HG03565 (cell line): ENCODE measurements around the gene TNFRSF25.

ENCODE experiments used
- ATAC-seq: cut with Tn5 transposase; IDR thresholded peaks from one replicate; pipeline ENCODE4 v1.9.1; 2021; ENCODE audit warnings: mild to moderate bottlenecking, moderate library complexity; ENCODE audit not compliant: unreplicated experiment

The TNFRSF25 gene

GRCh38 chr1:6466023-6466422 lies at the start of gene TNFRSF25:
Gene TNFRSF25 (minus strand): TSS chr1:6466173. CDS start chr1:6466107, 66 bp downstream.
- no peak for ATAC-seq

- no peak for ATAC-seq
These were observed 49.8 kb upstream of the TNFRSF25 start for GRCh38 chr1:6515771-6516170.

GRCh38 chr1:6513320-6513801 lies 47.4 kb upstream of the TNFRSF25 start:
- no peak for ATAC-seq

- ATAC-seq: no peak
These were observed 46.9 kb upstream of the TNFRSF25 start for GRCh38 chr1:6512908-6513280.

GRCh38 chr1:6512245-6512907 lies 46.4 kb upstream of the TNFRSF25 start:
- ATAC-seq: no peak

- ATAC-seq: no peak
These were observed 45.7 kb upstream of the TNFRSF25 start for GRCh38 chr1:6511561-6512244.

- no peak for ATAC-seq
These were observed 45.1 kb upstream of the TNFRSF25 start for GRCh38 chr1:6511056-6511455.

GRCh38 chr1:6510493-6510892 lies 44.5 kb upstream of the TNFRSF25 start:
- no peak for ATAC-seq

- ATAC-seq: no peak
These were observed 43.9 kb upstream of the TNFRSF25 start for GRCh38 chr1:6509919-6510291.

- no peak for ATAC-seq
These were observed 43.4 kb upstream of the TNFRSF25 start for GRCh38 chr1:6509220-6509918.

- ATAC-seq: no peak
These were observed 42.8 kb upstream of the TNFRSF25 start for GRCh38 chr1:6508816-6509189.

GRCh38 chr1:6508154-6508815 lies 42.3 kb upstream of the TNFRSF25 start:
- no peak for ATAC-seq

- ATAC-seq: no peak
These were observed 41.5 kb upstream of the TNFRSF25 start for GRCh38 chr1:6507461-6507911.

GRCh38 chr1:6507037-6507428 lies 41.1 kb upstream of the TNFRSF25 start:
- ATAC-seq: no peak

GRCh38 chr1:6506210-6507036 lies 40.5 kb upstream of the TNFRSF25 start:
- ATAC-seq: no peak

GRCh38 chr1:6505367-6506209 lies 39.6 kb upstream of the TNFRSF25 start:
- ATAC-seq: no peak

GRCh38 chr1:6504887-6505286 lies 38.9 kb upstream of the TNFRSF25 start:
- no peak for ATAC-seq

- ATAC-seq: no peak
These were observed 38.1 kb upstream of the TNFRSF25 start for GRCh38 chr1:6503884-6504602.
